Esophagus squamous epithelium (tissue), 4 donors: ENCODE data around the gene KIAA1217.

Experiments used
- CTCF ChIP-seq, 6 experiments: fragments of 450-650 bp in 4 of 6; fragments of 200-600 bp in 2 of 6; sonication (generic) in 2 of 6; IDR thresholded peaks; one replicate each; pipeline ENCODE4 v1.5.1; 2016 to 2019; ENCODE audit warnings: antibody characterized with exemption in 6 of 6, mild to moderate bottlenecking in 4 of 6, moderate library complexity in 4 of 6
- POLR2A ChIP-seq, 4 donors: fragments of 450-650 bp; IDR thresholded peaks; one replicate each; pipeline ENCODE4 v1.6.1; 2017; ENCODE audit warnings: antibody characterized with exemption in 4 of 4, mild to moderate bottlenecking in 4 of 4, moderate library complexity in 3 of 4

DNA sequence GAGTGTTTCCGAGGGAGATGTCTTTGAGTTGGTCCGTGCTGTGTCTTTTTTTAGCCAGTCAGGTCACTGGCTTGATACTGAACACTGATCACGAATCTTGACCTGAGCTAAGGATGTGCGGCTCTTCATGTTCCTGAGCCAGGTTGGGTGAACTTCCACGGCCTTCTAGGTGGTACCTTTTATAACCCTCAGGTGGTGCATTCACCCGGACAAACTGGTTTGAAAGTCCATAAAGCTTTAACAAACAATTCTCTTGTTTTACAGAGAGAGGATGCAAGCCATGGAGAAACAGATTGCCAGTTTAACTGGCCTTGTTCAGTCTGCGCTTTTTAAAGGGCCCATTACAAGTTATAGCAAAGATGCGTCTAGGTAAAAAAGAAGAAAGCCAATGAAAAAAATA, 285.3 kb downstream of the KIAA1217 start:
- TF ChIP-seq CTCF (IDR thresholded peaks at IDR 0.05) (no peak), POLR2A (IDR thresholded peaks at IDR 0.05) (no peak)
